ENCODE results near the gene ST6GALNAC6.
A peak's percentile ranks its signal among the peaks of the same experiment; 100 is the strongest.

The ST6GALNAC6 gene

GRCh38 chr9:127931092-127931881 lies 31.9 kb upstream of the ST6GALNAC6 start:
- DNase-seq: peak; percentile 96

GRCh38 chr9:127930231-127931091 lies 31.1 kb upstream of the ST6GALNAC6 start, which contains the start of gene PIP5KL1:
PIP5KL1 (minus strand) TSS chr9:127930777; CDS start chr9:127930752, 25 bp downstream.
- peak; percentile 95 for DNase-seq

DNA sequence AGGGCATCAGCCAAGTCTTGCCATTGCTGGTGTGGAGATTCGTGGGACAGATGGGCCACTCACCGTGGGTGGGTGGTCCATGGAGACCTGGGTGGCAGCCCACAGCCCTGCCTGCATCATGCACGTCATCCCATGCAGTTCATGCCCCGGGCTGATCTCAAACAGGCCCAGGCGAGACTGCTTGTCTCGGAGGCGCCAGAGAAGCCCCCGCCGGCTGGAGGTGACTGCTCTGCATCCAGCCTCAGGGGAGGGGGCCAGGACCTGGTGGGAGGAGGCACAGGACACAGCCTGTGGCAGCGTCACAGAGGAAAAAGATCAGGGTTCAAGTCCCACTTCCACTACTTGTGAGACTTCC lies 30.2 kb upstream of the ST6GALNAC6 start:
- no peak for DNase-seq

DNA sequence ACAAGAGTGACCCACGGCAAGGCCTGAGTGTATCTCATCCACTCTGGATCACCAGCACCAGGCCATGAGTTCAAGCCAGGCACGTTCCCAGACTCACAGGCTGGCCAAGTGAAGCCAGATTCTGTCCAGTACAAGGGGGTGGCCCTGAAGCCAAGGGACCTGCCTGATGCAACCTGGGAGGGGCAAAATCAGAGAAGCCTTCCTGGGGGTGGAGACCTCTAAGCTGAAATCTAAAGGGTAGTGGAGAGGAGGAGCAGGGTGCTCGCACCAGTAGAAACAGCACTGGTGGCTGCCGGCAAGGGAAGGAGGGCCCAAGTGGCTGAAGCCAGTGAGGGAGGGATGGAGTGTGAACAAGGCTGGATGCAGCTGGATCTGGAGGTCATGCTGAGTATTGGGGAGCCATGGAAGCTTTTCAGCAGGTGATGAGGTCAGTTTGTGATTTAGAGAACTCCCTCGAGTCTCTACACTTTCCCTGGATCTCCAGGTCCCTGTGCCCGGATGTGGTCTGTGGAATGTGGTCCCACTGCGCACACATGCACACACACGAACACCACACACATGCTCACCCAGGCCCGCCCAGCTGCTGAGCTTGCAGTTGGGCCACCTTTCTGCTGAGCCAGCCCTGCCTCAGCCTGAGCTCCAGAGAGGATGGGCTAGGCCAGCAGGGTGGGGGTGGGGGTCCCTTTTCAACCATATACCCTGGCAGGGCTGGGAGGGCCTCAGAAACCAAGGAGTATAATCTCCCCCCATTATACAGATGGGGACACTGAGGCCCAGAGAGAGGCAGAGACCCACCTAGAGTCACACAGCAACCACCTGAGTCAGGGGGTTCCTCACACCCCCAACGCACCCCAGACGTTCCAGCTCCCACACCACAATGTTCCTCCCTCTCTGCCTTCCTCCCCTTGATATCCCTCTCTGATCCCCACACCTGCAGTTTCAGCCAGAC lies 29.5 kb upstream of the ST6GALNAC6 start:
- peak; percentile 48 for DNase-seq

DNA sequence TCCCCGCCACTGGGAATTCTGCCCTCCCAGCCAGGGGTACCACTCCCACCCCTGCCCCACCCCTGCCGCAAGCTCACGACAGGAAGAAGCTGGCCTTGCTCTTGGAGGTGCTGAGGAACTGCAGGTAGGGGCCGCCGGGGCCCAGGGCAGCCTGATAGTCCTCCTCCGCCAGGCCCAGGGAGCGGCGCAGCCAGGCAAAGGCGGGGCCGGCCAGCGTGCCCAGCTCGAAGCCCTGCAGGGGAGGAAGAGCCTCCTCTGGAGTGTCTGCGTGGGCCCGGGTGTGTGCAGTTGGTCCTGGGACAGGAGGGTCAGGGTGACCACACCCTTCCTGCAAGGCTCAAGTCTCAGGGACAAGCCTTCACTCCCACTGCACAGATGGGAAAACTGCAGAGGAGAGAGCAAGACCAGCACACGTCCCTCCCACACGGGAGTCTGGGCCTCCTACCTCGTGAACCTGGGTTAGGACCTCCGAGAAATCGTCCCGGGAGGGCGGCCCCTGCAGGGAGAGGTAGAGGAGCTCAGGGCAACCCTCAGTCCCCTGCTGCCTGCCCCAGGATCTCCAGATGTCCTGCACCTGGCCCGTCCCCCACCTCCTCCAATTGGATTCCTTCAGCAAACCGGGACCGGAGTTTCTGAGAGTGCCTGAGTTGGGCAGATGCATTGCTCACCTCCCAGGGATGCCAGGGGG lies 28.7 kb upstream of the ST6GALNAC6 start:
- DNase-seq: peak; percentile 79

GRCh38 chr9:127927201-127927987 lies 28.0 kb upstream of the ST6GALNAC6 start:
- peak; percentile 92 for DNase-seq

GRCh38 chr9:127926906-127927200 lies 27.4 kb upstream of the ST6GALNAC6 start:
- DNase-seq: peak; percentile 76

DNA sequence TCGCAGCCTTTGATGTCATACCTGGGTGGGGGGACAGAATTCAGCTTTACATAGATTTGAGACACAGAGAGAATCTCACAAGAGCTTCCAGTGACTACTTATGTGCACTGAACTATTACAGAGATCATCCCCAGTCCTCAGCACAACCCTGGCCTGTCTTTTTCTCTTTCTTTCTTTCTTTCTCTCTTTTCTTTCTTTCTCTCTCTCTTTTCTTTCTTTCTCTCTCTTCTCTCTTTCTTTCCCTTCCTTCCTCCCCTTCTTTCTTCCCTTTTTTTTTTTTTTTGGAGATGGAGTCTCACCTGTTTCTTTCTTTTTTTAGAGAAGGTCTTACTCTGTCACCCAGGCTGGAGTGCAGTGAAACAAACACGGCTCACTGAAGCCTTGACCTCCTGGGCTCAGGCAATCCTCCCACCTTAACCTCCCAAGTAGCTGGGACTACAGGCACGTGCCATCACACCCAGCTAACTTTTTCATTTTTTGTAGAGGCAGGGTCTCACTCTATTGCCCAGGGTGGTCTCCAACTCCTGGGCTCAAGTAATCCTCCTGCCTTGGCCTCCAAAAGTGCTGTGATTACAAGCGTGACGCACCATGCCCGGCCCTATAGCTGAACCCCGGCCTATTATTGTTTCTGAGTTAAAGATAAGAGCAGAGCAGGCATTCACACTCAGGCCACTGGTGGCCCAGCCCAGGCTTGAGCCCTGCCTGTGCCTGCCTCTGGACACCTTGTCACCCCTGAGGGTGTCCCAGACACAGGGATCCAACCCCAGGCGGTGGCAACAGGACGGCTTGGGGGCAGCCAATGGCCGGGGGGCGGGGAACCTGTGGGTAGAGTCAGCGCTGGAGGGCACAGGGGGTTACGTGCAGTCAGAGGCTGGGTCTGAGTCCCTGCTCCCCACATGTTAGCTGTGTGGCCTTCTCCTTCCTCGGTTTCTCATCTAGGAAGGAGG lies 26.8 kb upstream of the ST6GALNAC6 start:
- no peak for DNase-seq

DNA sequence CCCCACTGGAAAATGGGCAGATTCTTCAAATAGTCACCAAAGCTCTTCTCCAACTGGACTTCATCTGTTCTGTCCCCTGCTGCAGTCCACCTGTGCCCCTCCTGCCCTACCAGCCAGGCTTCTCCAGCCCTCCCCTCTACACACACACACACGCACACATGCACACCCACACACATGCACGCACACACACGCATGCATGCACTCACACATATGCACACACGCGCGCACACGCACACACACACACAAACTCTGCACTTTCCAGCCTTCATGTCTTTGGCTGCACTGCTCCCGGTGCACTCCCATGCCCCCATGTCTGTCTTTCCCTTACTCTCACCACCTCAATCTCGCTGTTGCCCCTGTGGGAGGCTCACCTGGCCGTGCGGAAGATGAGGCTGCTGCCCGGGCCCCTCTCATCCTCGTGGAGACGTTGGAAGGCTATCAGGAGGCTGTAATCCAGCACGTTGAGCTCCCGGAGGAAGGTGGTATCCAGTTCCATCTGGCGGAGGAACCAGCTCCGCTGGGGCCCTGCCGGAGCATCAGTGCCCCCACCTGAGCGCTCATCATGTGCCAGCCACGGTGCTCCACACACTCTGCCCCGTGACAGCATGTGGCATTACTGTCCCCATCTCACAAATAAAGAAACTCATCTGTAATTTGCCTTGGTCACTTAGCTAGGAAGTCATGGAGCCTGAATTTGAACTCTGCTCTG lies 25.5 kb upstream of the ST6GALNAC6 start:
- DNase-seq: no peak

GRCh38 chr9:127923771-127924170 lies 24.4 kb upstream of the ST6GALNAC6 start:
- DNase-seq: no peak

DNA sequence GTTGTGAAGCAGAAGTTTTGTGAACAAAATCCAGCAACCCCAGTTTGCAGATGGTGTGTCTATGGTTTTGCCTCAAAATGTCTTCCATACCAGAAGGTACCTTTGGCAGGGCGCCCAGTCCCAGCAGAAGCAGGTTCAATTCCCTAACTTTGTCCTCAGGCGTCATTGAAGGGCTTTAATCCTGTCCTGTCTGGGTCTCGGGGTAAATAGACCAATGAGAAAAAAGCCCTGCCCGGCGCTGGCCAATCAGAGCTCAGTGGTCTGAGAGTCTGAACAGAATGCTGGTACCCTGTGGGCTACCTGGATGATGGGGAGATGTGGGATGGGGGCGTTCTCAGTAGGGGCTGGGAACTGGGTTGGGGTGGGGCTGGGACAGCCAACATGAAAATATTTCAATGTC lies 23.6 kb upstream of the ST6GALNAC6 start:
- DNase-seq: no peak

- peak; percentile 72 for DNase-seq
These were observed 22.2 kb upstream of the ST6GALNAC6 start for GRCh38 chr9:127921557-127922120.

DNA sequence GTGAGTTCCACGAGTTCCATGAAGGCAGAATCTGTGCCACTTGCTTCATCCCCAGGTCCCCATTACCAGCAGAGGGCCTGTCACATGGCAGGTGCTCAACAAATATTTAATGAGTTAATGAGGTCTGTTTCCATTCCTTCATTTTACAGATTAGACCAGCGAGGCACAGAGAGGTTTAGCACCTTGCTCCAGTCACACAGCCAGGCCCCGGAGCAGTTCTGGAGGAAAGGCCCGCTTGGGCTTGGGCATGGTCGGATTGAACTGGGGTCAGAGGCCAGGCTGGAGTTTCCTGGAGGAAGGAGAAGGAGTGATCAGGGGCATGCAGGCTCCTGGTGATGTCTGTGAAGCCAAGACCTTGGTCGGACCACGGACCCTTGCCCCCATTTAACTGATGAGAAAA lies 21.4 kb upstream of the ST6GALNAC6 start:
- no peak for DNase-seq

GRCh38 chr9:127919253-127919815 lies 19.9 kb upstream of the ST6GALNAC6 start:
- DNase-seq: peak; percentile 96

DNA sequence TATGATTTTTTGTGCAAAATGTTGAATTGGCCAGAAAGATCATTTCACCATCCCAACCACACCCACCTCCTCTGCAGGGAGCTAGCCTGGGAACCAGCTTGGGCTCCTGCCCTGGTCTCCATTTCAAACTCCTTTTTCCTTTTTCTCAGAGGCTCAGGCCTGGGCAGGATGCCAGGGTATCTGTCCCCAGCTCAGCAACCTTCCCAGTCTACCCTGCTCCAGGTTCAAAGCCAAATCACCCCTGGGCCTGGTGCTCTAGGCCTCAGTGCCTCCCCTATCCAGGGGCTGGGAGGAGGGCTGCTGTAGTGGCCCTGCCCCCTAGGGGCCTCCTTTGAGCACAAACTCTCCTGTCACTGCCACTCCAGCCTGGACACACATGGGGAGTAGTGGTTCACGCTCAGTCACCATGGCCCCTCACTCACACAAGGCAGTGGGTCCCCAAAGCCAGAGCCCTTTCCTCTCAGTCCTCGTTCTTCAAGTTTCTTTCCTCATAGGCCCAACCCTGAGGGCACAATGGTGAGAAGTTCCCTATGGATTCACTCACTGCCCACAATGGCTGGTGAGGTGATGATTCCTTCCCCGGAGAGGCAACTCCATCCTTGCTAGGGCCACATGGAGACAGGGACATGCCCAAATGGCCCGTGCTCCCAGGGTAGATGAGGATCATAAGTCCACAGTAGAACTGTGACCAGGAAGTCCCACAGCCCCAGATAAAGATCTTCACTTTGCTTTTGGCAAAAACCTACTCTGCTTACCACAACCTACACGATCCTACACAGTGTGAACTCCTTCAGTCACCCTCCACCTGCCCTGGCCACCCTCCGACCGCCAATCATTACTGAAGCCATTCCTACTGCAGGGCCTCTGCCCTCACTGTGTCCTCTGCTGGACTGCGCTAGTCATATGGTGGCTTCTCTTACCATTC lies 19.0 kb upstream of the ST6GALNAC6 start:
- no peak for DNase-seq

- no peak for DNase-seq
These were observed 18.2 kb upstream of the ST6GALNAC6 start for GRCh38 chr9:127917603-127918002.

DNA sequence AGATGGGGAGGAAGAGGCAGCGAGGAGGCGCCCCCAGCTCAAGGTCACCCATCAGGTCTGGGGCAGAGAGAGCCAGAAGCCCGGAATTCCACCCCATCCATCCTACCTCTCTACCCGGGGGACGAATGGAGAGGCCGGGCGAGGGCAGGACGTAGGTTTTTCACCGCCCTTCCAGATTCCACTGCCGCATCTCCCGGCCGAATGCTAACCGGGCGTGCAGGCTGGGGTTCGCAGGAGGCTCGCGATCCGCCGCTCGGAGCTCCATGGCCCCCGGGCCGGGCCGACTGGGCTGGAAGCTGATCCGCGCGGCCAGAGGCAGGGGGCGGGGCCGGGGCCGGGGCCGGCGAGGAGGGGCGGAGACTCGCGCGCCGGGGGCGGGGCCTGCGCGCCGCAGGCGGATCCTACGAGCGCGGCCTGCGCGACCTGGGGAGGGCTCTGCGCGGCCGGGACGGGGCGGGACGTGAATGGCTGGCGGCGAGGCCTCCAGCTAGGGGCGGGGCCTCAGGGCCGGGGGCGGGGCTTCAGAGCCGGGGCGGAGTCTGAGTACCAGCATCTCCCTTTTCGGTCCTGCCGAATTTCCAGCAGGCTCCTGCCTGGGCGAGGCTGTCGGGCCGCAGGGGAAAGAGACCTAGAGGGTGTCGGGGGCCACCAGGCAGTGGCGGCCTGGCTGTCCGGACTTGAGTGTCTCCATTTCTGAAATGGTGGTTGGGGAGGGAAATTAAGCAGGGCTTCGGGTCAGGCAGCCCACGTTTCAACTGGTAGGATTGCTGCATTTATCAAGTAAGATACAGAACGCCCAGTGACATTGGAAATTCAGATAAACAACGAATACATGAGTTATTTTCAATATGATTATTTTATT lies 17.5 kb upstream of the ST6GALNAC6 start, which contains the start of gene ST6GALNAC4:
TSS of gene ST6GALNAC4 (minus strand) at position 322 of the 862 bp plus-strand sequence. CDS start 622 bp downstream, outside the sequence.
- DNase-seq: peak; percentile 95

Data from DMS53 (cell line).